NCI-H226 (cell line): ENCODE measurements around the gene STRADB.
"Not testable (repeated sequence)": the region's sequence is repeated elsewhere in the genome, so short reads cannot be mapped to it uniquely, and the experiment has no call there.

Experiments
- DNase-seq: peaks from one replicate; pipeline ENCODE4 v3.0.0-alpha.2; 2015

The STRADB gene

DNA sequence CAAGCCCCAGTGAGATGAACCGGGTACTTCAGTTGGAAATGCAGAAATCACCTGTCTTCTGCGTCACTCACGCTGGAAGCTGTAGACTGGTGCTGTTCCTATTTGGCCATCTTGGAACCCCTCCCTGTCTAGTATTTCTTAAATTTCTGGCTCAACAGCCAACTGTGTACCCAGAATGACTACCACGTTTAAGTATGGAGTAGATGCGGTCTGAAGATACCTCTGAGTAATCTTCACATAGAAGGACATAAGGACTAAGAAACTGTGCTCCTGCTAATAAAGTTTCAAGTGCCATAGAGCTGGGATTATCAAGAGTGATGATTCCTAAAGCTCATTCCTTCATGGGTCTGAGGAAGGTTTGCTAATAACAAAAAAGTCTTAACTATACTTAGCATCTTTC lies 20.7 kb upstream of the STRADB start:
- DNase-seq, result no peak

DNA sequence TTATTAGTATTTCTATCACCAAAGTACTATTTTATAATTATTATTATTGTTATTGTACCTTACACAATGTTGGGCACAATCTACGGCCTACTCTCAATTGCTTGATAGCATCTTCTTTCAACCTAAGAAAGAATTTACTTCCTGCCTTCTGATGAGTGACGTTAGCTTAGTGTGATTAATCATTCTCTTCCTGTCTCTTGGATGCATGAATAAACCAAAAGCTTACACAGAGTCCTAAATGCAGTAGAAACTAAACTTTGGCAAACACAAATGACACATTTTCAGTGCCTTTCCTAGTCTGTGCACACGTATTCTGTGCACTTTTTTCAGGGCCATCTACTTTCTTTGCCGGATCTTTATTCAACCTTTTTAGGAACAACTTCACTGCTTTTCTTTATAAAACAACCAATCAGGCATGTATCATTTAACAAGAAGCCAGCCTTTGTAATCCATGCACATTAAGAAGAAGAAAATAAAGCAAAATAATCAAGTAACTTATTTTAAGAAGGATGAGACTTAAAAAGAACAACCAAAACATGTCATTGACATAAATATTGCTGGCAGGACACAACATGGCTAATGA lies 19.4 kb upstream of the STRADB start:
- peak; percentile 55 for DNase-seq

- peak; percentile 1 for DNase-seq
Measured at GRCh38 chr2:201432621-201433393, 18.7 kb upstream of the STRADB start.

DNA sequence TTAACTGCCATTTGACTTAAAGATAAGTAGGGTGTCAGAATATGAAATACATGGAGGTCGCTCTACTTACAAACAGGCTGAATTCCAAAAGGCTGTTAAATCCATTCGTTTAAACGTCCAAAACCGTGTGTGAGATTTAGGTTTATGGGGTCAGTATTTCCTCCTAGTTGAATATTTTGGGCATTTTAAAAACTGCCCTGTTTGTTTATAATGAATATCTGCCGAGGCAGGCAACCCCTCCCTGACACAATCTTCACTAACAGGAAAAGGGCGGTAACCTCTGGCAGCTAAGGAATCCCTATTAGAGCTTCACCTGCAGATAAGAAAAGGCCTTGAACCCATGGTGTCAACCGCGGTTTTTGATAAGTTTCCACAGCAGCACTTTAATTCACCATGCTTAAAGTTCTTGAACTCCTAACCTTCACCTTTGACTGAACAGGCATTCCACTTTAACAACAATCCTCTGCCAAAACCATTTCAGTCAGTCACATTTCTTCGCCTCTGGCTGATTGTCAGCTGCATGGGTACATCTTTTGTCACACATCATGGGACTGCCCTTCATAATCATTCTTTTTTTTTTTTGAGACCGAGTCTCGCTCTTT lies 18.0 kb upstream of the STRADB start:
- DNase-seq, result peak; percentile 53

DNA sequence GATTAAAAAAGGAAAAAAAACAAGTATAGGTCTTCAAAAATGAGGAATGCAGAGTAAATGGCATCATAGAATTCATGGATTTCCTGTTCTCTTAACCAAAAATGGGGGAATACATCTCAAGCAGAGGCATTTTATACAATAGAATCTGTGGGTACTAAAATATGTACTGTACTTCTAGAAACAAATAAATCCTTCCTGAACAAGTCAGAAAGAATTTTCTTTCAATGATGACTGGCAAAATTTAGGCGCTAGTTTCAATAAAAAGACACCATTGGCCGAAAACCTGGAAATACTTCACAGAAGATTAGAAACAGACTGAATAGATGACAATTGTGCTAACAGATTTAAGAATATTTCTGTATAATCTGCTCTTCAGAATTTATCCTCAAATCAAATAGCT lies 15.4 kb upstream of the STRADB start:
- DNase-seq, result no peak

- not testable (repeated sequence) for DNase-seq
Measured at GRCh38 chr2:201439336-201439922, 12.1 kb upstream of the STRADB start.

DNA sequence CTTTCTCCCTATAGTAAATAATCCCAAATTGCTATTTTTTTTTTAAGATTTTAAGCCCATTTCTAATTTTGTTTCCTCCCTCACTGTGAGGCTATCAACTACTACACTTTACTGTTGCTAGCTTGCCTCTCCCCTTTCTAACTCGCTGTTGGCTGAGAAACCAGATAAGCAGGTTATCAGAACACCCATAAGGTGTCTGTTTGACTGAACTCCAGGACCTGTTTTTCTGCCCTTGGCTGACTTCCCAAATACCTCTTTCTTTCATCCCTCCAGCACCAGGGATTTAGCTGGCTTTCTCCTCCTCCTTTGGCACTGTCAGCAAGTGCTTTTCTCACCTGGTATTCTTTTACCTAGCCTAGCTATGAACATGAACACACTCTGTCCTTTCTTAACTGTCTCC lies 11.4 kb upstream of the STRADB start:
- peak; percentile 23 for DNase-seq

GRCh38 chr2:201441409-201441808 lies 10.1 kb upstream of the STRADB start:
- no peak for DNase-seq

- DNase-seq, result no peak
Measured at GRCh38 chr2:201444746-201445465, 6.6 kb upstream of the STRADB start.

DNA sequence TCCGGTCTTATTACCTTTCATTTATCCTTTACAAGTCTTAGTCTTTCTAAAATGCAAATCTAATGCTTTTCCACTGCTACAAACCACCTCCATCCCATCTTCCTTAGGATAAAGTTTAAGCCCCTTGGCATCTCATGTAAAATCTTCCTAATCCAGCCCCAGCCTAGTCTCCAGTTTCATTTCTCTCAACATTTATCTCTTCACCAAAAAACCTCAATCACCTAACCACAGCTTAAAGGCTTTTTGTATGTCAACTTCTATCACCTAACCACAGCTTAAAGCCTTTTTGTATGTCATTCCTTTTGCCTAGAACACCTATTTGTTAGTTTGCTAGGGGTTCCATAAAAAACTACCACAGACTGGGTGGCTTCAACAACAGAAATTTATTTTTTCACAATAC lies 4.5 kb upstream of the STRADB start:
- no peak for DNase-seq

DNA sequence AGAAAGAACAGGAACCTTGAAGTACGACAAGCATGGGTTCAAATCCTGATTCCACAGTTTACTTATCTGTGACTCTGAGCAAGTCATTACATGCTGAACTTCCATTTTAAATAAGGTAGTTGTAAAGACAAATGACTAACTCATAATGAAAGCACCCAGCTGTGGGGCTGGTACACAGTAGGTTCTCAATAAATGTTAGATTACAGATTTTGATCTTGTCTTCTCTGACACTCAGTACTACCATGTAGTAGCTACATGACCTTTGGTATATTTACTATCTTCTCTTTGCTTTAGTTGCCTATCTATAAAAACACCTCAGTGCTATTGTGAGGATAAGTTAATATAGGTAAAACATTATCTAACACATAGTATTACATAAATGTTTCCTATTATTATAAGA lies 3.5 kb upstream of the STRADB start:
- DNase-seq, result no peak

- DNase-seq, result no peak
Measured at GRCh38 chr2:201448701-201449100, 2.8 kb upstream of the STRADB start.

- no peak for DNase-seq
Measured at GRCh38 chr2:201450954-201451291, 617 bp upstream of the STRADB start.

DNA sequence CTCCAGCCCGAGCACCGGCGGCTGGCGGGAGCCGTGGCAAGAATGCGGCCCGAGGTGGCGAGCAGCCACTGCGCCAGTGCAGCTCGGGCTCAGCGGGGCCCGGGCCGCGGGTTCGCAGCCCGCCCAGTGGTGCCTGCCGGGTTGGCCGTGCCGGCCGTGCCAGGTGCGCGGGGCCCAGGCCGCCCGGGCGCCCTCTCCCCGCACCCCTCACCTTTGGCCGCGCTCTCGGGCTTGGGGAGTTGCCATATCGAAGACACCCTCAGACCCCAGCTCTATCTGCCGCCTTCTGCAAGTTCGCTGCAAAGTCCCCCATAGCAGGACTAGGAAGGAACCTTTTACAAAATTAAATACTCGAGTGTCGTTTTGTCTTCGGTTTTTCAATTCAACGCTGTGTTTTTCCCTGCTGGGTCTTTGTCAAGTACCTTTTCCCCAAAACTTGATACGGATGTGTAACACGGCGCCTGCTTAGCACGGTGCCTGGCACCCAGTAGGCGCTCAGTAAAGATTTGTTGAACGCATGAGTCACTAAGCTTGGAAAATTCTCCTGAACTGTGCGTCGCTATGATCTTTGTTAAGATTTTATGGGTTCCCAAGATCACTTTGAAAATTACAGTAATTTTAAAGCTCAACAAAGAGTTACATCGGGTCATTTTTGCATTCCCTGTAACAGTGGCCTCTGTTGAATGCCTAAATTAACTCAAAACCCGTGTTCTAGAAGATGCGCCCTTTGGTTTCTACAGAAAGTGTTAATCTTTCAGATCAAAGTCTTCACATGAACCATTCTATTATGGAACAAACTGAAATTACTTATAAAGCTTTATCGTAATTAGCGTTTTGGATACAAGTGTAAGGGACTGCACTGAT lies 750 bp downstream of the STRADB start:
- DNase-seq, result no peak

DNA sequence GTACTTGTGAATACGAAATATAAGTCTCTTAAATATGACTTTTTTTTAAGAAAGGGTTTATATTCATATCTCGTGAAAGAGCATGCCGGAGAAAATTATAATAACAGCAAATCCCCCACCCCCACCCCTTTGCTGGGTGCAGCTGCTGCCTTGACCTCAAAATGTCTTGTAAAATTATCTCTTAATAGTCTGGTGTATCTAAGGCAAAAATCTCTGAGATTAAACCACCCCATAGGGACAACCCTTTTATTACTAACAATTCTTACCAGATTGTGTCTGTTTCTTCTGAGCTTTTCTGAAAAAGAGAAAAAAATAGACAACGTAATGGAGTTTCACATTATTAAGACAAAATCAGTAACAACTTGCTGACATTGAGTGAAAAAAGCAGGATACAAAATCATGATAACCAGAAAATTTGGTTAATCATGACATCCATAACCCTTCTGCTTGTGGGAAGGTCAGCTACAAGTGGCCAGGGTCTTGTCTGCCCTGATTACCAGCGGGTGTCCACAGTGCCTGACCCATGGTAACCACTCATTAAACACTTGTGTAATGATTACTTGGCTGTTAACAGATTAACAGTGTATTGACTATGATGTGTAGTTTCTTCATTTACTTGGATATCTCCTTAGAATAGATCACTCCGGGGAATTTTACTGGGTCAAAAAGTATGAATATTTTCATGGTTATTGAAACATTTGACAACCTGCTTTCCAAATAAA lies 1.5 kb downstream of the STRADB start:
- DNase-seq, result no peak

GRCh38 chr2:201458381-201458780 lies 6.8 kb downstream of the STRADB start:
- no peak for DNase-seq

- DNase-seq, result no peak
Measured at GRCh38 chr2:201460532-201460931, 9.0 kb downstream of the STRADB start.

DNA sequence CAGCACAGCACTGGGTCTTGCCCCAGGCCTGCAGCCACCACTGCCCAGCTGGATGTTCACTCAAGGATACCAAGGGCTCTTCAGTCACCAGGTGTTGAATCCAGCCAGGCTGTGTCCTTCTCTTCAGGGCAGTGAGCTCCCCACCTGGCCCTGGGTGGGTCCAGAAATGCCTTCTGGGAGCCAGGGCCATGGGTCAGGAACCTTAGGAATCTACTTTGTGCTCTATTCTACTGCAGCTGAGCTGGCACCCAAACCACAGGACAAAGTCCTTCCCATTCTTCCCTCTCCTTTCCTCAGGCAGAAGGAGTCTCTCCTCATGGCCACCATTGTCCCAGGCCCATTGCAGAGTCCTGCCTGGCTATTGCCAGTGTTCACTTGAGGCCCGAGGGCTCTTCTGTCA lies 13.0 kb downstream of the STRADB start:
- no peak for DNase-seq

DNA sequence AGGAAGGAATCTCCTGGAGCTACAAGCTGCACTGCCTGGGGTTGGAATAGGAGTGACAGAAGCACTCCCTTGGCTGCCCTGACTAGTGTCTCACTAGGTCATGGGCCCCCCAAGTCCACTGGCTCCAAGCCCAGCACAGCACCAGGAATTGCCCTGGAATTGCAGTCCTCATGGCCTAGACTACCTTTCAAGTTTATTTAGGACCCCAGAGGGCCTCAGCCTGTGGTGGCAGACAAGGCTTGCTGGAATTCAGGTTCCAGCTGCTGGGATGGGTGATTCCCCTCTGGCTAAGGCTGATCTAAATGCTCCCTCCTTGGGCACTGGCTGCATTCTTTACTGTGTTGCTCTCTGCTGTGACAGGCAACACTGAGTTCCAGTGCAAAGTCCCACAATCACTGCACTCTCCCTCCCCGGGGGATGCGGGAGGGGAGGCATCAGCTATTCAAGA lies 14.0 kb downstream of the STRADB start:
- DNase-seq, result no peak

DNA sequence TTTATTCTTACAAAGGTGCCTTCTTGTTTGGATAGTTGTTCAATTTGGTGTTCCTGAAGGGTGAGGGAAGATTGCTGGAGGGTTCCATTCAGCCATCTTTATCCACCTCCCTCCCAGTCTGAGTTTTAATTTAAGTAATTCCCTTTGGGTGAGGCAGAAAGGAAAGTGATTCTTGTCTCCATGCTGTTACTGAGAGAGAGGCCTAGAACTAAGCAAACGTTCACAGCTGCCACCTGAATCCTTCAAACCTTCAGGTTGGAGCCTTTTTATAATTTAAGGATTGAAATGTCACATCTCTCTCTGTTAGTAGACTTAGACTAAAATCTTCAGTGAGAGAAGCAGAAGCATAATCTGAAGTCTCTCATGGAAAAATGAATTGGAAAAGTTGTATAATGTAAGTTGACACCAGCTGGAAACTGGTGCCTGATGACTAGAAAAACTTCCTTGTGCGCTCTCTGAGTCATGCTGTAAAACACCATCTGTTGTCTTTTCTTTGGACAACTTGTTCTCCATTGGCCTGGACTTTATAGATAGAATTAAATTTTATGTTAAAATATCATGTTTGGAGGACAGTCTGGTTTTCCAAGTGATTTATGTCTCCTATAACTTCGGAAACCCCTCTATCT lies 14.6 kb downstream of the STRADB start:
- DNase-seq, result no peak

GRCh38 chr2:201467666-201468065 lies 16.1 kb downstream of the STRADB start:
- DNase-seq, result no peak
